Neuron (in vitro differentiated cells): ENCODE results near the gene FOLR1.
"Not testable (repeated sequence)": the region's sequence is repeated elsewhere in the genome, so short reads cannot be mapped to it uniquely, and the experiment has no call there.

Experiments
- H2AFZ ChIP-seq: one replicate; pipeline ENCODE4 v1.6.1; 2013; ENCODE audit warnings: low read depth, mild to moderate bottlenecking, inconsistent platforms, low read length, moderate library complexity
- H3K27me3 ChIP-seq: one replicate; pipeline ENCODE4 v1.6.1; 2013; ENCODE audit warnings: low read length; ENCODE audit not compliant: insufficient read depth
- H3K36me3 ChIP-seq: one replicate; pipeline ENCODE4 v1.6.1; 2013; ENCODE audit warnings: low read length; ENCODE audit not compliant: insufficient read depth
- H3K4me1 ChIP-seq: one replicate; pipeline ENCODE4 v1.6.1; 2013; ENCODE audit warnings: low read length; ENCODE audit not compliant: insufficient read depth
- H3K4me3 ChIP-seq: 2 replicates; pipeline ENCODE4 v1.5.1; 2013; ENCODE audit warnings: mild to moderate bottlenecking, low read length, moderate library complexity
- H3K9me3 ChIP-seq: one replicate; pipeline ENCODE4 v1.6.1; 2013; ENCODE audit warnings: low read length

Gene FOLR1

DNA sequence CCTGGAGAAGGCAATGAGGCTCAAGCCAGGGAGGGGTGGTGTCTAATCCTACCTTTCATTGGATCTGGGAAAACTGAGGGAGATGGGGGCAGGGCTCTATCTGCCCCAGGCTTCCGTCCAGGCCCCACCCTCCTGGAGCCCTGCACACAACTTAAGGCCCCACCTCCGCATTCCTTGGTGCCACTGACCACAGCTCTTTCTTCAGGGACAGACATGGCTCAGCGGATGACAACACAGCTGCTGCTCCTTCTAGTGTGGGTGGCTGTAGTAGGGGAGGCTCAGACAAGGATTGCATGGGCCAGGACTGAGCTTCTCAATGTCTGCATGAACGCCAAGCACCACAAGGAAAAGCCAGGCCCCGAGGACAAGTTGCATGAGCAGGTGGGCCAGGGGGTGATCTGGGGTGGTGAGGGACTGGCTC is at the start of gene FOLR1:
FOLR1 (plus strand) TSS at position 180 of the 421 bp plus-strand sequence; CDS start at position 214, 34 bp downstream.
- Histone ChIP-seq H3K36me3 (no peaks in the 10 kb centered on the region), H3K27me3 (peaks cover 2% of the 10 kb centered on the region), H3K9me3 (no peaks in the 10 kb centered on the region), H3K4me1 (peaks cover 3% of the 10 kb centered on the region), H2AFZ (no peak within 1 kb of the TSS), H3K4me3 (no peak within 1 kb of the TSS)

DNA sequence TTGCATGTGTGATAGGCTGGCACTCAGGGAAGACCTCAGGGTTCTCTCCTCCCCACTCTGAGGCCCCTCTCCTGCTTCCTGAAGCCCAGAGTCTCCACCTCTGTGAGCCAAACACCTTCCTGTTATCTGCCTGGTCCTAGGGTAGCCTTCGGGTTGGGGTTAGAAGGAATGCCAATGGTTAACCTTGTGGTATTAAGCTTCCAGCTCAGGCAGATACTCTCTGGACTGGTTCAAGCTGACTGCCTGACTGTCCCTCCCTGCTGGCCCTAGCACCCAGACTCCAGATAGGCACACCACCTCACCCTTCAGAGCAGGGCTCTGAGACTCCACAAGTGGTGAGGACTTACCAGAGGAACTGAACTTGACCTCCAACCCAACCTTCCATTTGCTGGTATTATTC is 49.4 kb upstream of the FOLR1 start:
- not testable (repeated sequence) for H3K27me3 ChIP-seq

DNA sequence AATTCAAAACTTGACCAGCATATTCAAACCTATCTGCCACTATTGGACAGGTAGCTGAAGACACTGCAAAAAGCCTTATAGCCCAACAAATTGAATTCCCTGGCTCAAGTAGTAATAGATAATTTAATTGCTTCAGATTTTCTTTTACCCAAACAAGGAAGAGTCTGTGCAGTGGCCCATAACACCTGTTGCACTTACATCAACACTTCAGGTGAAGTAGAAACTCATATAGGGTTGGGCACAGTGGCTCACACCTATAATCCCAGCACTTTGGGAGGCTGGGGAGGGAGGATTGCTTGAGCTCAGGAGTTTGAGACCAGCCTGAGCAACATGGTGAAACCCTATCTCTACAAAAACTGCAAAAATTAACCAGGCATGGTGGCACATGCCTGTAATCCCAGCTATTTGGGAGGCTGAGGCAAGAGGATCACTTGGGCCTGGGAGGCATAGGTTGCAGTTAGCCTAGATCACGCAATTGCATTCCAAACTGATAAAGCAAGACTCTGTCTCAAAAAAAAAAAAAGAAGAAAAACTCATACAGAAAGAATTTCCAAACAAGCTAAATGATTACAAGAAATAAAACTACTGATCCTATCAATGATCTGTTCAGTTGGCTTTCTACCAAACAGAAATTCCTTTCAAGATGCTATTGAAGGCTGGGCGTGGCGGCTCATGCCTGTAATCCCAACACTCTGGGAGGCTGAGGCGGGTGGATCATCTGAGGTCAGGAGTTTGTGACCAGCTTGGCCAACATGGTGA is 47.0 kb upstream of the FOLR1 start:
- Histone ChIP-seq H2AFZ (no peak overlapping the region), H3K4me1 (no peaks in the 10 kb centered on the region), H3K9me3 (no peaks in the 10 kb centered on the region), H3K4me3 (no peak overlapping the region), H3K36me3 (no peaks in the 10 kb centered on the region), H3K27me3 (no peaks in the 10 kb centered on the region)

More for the DNA sequence above, 49.4 kb upstream of the FOLR1 start:
- H2AFZ ChIP-seq, H3K36me3 ChIP-seq, H3K9me3 ChIP-seq, H3K4me3 ChIP-seq, H3K4me1 ChIP-seq: not testable (repeated sequence)

DNA sequence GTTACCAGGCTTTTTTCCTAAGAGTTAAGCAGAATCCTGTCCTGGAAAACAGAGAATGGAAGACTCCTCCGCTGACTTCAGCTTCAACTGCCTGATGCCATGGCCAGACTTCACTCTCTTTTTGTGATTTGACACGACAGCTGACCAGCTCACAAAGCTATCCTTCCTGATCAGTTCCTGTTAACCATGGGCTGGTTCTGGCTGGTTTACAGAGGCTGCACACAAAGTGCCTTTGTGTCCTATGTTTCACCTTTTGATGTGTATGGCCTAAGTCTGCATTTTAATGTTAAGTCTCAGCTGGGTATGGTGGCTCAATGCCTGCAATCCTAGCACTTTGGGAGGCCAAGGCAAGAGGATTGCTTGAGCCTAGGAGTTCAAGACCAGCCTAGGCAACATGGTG is 45.3 kb upstream of the FOLR1 start:
- H3K36me3 ChIP-seq = no peaks in the 10 kb centered on the region
- no peak overlapping the region for H2AFZ ChIP-seq
- no peaks in the 10 kb centered on the region for H3K9me3 ChIP-seq
- no peak overlapping the region for H3K4me3 ChIP-seq
- no peaks in the 10 kb centered on the region for H3K27me3 ChIP-seq
- H3K4me1 ChIP-seq = no peaks in the 10 kb centered on the region

DNA sequence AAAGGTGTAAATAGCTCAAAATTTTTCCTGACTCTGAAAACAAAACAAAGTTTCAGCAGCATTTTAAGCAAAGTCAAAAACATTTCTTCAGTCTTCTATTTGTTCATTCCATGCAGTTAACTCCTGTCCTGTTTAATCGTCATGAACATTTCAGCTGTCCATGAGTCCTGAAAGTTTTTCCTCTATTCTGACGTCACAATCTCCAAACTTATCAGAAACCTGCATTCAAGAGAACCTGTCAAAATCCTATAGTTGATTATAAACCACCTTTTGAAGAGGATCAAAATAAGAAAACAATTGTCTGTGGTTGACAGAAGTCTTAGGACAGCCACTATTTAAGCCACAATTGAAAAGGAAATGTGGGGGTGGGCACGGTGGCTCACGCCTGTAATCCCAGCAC is 41.1 kb upstream of the FOLR1 start:
- no peak overlapping the region for H3K4me3 ChIP-seq
- H3K9me3 ChIP-seq = no peaks in the 10 kb centered on the region
- no peak overlapping the region for H2AFZ ChIP-seq
- peaks cover 2% of the 10 kb centered on the region for H3K27me3 ChIP-seq
- H3K4me1 ChIP-seq = no peaks in the 10 kb centered on the region
- H3K36me3 ChIP-seq = no peaks in the 10 kb centered on the region

DNA sequence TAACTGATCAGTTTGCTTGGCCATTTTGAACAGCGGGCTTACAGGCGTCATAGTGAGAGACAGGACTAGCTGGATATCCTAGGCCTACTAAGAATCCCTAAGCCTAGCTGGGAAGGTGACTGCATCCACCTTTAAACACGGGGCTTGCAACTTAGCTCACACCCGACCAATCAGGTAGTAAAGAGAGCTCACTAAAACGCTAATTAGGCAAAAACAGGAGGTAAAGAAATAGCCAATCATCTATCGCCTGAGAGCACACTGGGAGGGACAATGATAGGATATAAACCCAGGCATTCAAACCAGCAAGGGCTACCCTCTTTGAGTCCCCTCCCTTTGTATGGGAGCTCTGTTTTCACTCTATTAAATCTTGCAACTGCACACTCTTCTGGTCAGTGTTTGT is 38.1 kb upstream of the FOLR1 start:
- H3K27me3 ChIP-seq, H3K4me1 ChIP-seq, H3K4me3 ChIP-seq, H3K9me3 ChIP-seq, H3K36me3 ChIP-seq, H2AFZ ChIP-seq: not testable (repeated sequence)

DNA sequence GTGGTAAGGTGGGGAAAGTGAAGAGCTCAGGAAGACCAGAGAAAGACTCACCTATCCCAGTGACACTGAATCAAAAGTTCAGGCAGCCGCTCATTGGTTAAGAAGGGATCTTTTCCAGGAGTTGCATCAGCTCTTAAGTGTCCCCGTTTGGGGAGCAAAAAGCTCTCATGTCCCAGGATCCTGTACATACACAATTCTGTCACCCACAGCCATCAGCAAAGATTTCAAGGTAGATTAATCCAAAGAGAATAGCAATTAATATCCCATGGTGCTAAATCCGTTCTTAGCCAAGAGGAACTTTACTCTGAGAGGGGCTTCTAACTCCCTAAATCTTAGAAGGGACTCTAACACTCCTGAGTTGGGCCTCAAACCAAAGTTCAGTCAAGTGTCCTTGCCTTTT is 37.1 kb upstream of the FOLR1 start:
- H3K9me3 ChIP-seq = no peaks in the 10 kb centered on the region
- peaks cover 2% of the 10 kb centered on the region for H3K27me3 ChIP-seq
- no peaks in the 10 kb centered on the region for H3K36me3 ChIP-seq
- H2AFZ ChIP-seq = no peak overlapping the region
- H3K4me1 ChIP-seq = no peaks in the 10 kb centered on the region
- H3K4me3 ChIP-seq = no peak overlapping the region

DNA sequence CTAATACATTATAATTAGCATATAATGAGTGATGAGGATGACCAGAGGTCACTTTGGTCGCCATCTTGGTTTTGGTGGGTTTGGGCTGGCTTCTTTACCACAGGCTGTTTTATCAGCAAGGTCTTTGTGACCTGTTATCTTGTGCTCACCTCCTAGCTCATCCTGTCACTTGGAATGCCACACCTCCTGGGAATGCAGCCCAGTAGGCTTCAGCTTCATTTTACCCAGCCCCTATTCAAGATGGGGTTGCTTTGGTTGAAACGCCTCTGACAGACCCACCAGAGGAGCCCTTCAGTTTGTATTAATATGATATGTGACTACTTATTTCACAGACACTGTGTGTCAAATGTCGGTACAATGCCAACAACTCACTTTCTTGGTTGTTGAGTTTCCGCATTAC is 36.2 kb upstream of the FOLR1 start:
- H3K4me1 ChIP-seq = no peaks in the 10 kb centered on the region
- H3K27me3 ChIP-seq = peaks cover 2% of the 10 kb centered on the region

DNA sequence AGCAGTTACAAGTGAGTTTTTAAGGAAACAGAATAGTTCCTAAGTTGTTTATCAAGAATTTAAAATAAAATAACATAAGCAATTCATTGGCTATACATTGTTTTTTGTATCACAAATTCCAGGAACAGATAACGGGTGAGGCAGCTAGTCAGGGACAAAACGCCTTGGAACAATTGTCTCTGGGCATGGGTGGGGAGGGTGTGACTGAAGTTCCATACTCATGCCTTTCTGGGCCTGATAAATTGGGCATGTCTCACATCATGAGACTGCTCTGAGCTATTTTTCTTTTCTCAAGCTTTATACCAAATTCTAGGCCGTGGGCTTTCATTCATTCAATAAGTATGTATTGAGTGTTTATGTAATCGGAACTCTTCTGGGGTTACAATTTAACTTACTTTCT is 34.8 kb upstream of the FOLR1 start:
- H3K4me1 ChIP-seq = no peaks in the 10 kb centered on the region
- no peaks in the 10 kb centered on the region for H3K36me3 ChIP-seq
- no peaks in the 10 kb centered on the region for H3K9me3 ChIP-seq
- H3K27me3 ChIP-seq = peaks cover 2% of the 10 kb centered on the region
- no peak overlapping the region for H3K4me3 ChIP-seq
- H2AFZ ChIP-seq = no peak overlapping the region

More for the DNA sequence above, 36.2 kb upstream of the FOLR1 start:
- H3K9me3 ChIP-seq = no peaks in the 10 kb centered on the region
- H3K36me3 ChIP-seq = no peaks in the 10 kb centered on the region
- no peak overlapping the region for H2AFZ ChIP-seq
- H3K4me3 ChIP-seq = no peak overlapping the region

DNA sequence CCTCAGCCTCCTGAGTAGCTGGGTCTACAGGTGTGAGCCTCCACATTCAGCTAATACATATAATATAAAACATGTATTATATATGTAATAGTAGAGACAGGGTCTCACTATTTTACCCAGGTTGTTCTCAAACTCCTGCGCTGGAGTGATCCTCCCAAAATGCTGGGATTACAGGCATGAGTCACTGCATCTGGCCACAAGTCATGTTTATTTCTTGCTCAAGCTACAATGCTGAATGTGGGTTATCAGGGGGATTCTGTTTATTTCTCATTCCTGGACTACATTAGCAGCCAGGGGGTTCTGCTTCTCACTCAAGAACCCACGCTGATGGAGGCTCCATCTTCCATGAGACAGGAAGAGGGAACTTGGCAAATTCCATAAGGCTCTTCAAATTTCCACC is 31.6 kb upstream of the FOLR1 start:
- Histone ChIP-seq H3K4me3 (no peak overlapping the region), H2AFZ (no peak overlapping the region), H3K4me1 (no peaks in the 10 kb centered on the region), H3K27me3 (no peaks in the 10 kb centered on the region), H3K9me3 (no peaks in the 10 kb centered on the region), H3K36me3 (no peaks in the 10 kb centered on the region)

DNA sequence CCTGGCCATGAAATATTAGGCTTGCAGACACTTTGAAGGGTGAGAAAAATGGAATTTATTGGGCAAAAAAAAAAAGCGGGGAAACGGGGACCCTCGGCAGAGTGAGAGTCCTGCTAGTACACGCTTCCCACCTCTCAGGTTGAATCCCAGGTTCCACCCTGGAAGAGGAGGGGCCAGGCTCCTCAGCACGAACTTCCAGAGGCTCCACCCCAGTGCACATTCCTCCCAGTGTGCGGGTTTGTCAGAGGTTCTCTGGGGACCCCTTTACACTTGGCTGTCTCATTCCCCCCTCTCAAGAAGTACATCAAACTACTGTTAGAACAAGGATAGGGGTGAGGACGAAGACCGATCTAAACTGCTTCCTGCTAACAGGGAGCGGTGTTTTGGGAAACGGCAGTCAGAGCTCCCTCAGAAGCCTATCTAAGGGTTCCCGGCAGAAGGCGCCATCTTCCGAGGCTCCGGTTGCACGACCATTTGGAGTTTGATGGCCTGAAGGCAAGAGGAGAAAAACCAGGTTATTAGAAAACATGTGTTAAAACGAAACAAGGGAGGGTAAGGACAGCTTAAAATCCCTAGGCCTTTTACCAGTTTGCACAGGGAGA is 28.9 kb upstream of the FOLR1 start:
- Histone ChIP-seq H3K4me3 (no peak overlapping the region), H3K9me3 (no peaks in the 10 kb centered on the region), H3K4me1 (no peaks in the 10 kb centered on the region), H2AFZ (no peak overlapping the region), H3K36me3 (no peaks in the 10 kb centered on the region), H3K27me3 (no peaks in the 10 kb centered on the region)

DNA sequence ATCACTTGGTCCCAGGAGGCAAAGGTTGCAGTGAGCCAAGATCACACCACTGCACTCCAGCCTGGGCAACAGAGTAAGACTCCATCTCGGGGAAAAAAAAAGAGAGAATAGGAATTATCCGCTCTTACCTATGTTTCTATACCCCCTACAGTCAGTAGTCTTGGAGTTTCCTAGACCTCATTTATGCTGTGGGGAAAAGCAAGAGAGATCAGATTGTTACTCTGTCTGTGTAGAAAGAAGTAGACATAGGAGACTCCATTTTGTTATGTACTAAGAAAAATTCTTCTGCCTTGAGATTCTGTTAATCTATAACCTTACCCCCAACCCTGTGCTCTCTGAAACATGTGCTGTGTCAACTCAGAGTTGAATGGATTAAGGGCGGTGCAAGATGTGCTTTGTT is 27.8 kb upstream of the FOLR1 start:
- not testable (repeated sequence) for H3K9me3 ChIP-seq

DNA sequence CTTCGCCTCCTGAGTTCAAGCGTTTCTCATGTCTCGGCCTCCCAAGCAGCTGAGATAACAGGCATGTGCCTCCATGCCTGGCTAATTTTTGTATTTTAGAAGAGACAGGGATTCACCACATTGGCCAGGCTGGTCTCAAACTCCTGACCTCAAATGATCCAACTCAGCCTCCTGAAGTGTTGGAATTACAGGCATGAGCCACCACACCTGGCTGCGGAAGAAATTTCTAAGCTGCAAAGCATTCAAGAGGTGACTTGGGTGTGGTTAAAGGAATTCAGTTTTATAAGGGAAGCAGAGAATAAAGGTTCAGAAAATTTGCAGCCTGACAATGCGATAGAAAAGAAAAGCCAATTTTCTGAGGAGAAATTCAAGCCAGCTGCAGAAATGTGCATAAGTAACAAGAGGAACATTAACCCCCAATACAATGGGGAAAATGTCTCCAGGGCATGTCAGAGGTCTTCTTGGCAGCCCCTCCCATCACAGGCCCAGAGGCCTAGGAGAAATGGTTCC is 22.8 kb upstream of the FOLR1 start:
- H3K4me3 ChIP-seq, H3K9me3 ChIP-seq, H3K36me3 ChIP-seq, H2AFZ ChIP-seq, H3K4me1 ChIP-seq: not testable (repeated sequence)
- peaks cover 16% of the 10 kb centered on the region for H3K27me3 ChIP-seq

More for the DNA sequence above, 27.8 kb upstream of the FOLR1 start:
- H2AFZ ChIP-seq, H3K27me3 ChIP-seq, H3K4me1 ChIP-seq, H3K4me3 ChIP-seq, H3K36me3 ChIP-seq: not testable (repeated sequence)
